K562 (cell line): ENCODE data around the gene RGS7BP. TPM values are rescaled to one million over a fixed set of nuclear protein-coding genes. Genes with fewer than 3 reads are reported as not detected.

ENCODE experiments used
- ATAC-seq: fragments of 200-7000 bp; cut with Tn5 transposase; 3 replicates; pipeline ENCODE4 v1.9.1; 2020; ENCODE audit warnings: moderate library complexity
- BruUV-seq: library from RNA; stranded (reverse); fragments of 400-500 nt; replicated peaks from 2 replicates; lab custom pipeline; 2021; lab: Mats Ljungman, UMichigan
- CTCF ChIA-PET: fragments of 300-600 bp; formaldehyde crosslinking; extraction: SDS; loops from one replicate; lab custom pipeline; 2021; ENCODE audit warnings: low intra/inter-chr PET ratio; lab: Yijun Ruan, JAX
- POLR2A ChIA-PET: fragments of 300-600, 350-650 bp; sonication (Branson Sonifier 250); formaldehyde crosslinking; extraction: SDS; loops from one replicate; lab custom pipeline; 2021; ENCODE audit warnings: antibody characterized with exemption, inconsistent platforms; lab: Yijun Ruan, JAX
- DNase-seq, 4 experiments: peaks; one replicate each; pipeline versions ENCODE4 v3.0.0 to v3.0.0-alpha.2; 2011 to 2018; ENCODE audit warnings: low spot score in 3 of 4, mixed read lengths in 3 of 4; ENCODE audit errors: extremely low read depth in 1 of 4
- FAIRE-seq: peaks from 2 replicates; lab custom pipeline; 2011; peaks lifted over from hg19 to GRCh38; lab: Jason Lieb, UNC
- H2AFZ ChIP-seq: 2 replicates; pipeline ENCODE4 v1.6.0; 2011; ENCODE audit warnings: low read depth, low read length, control low read depth, inconsistent platforms
- H3K27ac ChIP-seq: fragments of 200-600 bp; 3 replicates; pipeline ENCODE4 v1.8.0; 2011; ENCODE audit warnings: low read depth, mild to moderate bottlenecking, control low read depth, inconsistent platforms, low read length, moderate library complexity, mixed read lengths; ENCODE audit errors: extremely low read depth
- H3K27me3 ChIP-seq, 2 experiments: fragments of 300-600 bp in 1 of 2; 2 replicates in 1 of 2; 3 replicates in 1 of 2; pipeline versions ENCODE4 v1.6.0 to v1.8.0; 2011; ENCODE audit warnings: inconsistent platforms in 2 of 2, low read length in 2 of 2, mild to moderate bottlenecking in 1 of 2, mixed read lengths in 1 of 2, moderate library complexity in 1 of 2; ENCODE audit not compliant: control insufficient read depth in 2 of 2, insufficient read depth in 2 of 2
- H3K36me3 ChIP-seq: fragments of 300-600 bp; 3 replicates; pipeline ENCODE4 v1.8.0; 2011; ENCODE audit warnings: mild to moderate bottlenecking, low read length, inconsistent platforms; ENCODE audit not compliant: control insufficient read depth, insufficient read depth
- H3K4me1 ChIP-seq, 2 experiments: fragments of 200-600 bp in 1 of 2; replicated peaks in 1 of 2; 2 replicates in 1 of 2; 3 replicates in 1 of 2; pipeline versions ENCODE4 v1.5.1 to v1.8.0; 2011; ENCODE audit warnings: inconsistent platforms in 2 of 2, low read length in 2 of 2, mild to moderate bottlenecking in 1 of 2, mixed read lengths in 1 of 2, moderate library complexity in 1 of 2; ENCODE audit not compliant: control insufficient read depth in 2 of 2, insufficient read depth in 2 of 2
- H3K4me2 ChIP-seq: 2 replicates; pipeline ENCODE4 v1.6.1; 2011; ENCODE audit warnings: low read length, control low read depth, inconsistent platforms, mixed read lengths; ENCODE audit not compliant: insufficient read depth
- H3K4me3 ChIP-seq: fragments of 200-600 bp; sonication (generic), shearing (Covaris generic); 2 replicates; pipeline ENCODE4 v1.5.1; 2016; ENCODE audit warnings: control low read depth, inconsistent platforms
- H3K79me2 ChIP-seq: fragments of 200-600 bp; 3 replicates; pipeline ENCODE4 v1.8.0; 2011; ENCODE audit warnings: low read length, inconsistent platforms; ENCODE audit not compliant: control insufficient read depth, insufficient read depth
- H3K9ac ChIP-seq, 2 experiments: 2 replicates each; pipeline versions ENCODE4 v1.6.0 to v1.6.1; 2011; ENCODE audit warnings: low read depth in 2 of 2, low read length in 2 of 2, control low read depth in 1 of 2, inconsistent platforms in 1 of 2, mild to moderate bottlenecking in 1 of 2, mixed read lengths in 1 of 2; ENCODE audit not compliant: insufficient read depth in 1 of 2
- H3K9me1 ChIP-seq: one replicate; pipeline ENCODE4 v1.6.0; 2011; ENCODE audit warnings: inconsistent platforms, mild to moderate bottlenecking, low read length, moderate library complexity; ENCODE audit not compliant: control insufficient read depth, insufficient read depth
- H3K9me3 ChIP-seq: replicated peaks from 2 replicates; pipeline ENCODE4 v1.5.1; 2011; ENCODE audit warnings: low read depth, low read length, inconsistent platforms; ENCODE audit not compliant: control insufficient read depth, insufficient read depth
- H4K20me1 ChIP-seq: replicated peaks from 2 replicates; pipeline ENCODE4 v1.6.1; 2011; ENCODE audit warnings: low read length, inconsistent platforms, mixed read lengths; ENCODE audit not compliant: control insufficient read depth, insufficient read depth
- DIDO1 ChIP-seq: fragments of 450-650 bp; IDR thresholded peaks from 2 replicates; pipeline ENCODE4 v1.6.1; 2016; ENCODE audit warnings: low read depth, missing biosample characterization, missing genetic modification characterization
- ILF3 ChIP-seq: fragments of 450-650 bp; IDR thresholded peaks from 2 replicates; pipeline ENCODE4 v1.6.1; 2018; ENCODE audit warnings: antibody characterized with exemption, mild to moderate bottlenecking, moderate library complexity, borderline replicate concordance
- MBD2 ChIP-seq: sonication (generic); IDR thresholded peaks from 2 replicates; pipeline ENCODE4 v1.6.1; 2016; ENCODE audit warnings: low read depth, borderline replicate concordance
- RCOR1 ChIP-seq, 2 experiments: IDR thresholded peaks; 2 replicates each; pipeline ENCODE4 v1.6.1; 2012; ENCODE audit warnings: low read depth in 2 of 2, low read length in 2 of 2, borderline replicate concordance in 1 of 2, improper control_type of control experiment in 1 of 2
- SAFB2 ChIP-seq: fragments of 200-400 bp; formaldehyde crosslinking; IDR thresholded peaks from 2 replicates; pipeline ENCODE4 v1.6.1; 2018; ENCODE audit warnings: borderline replicate concordance, low read length, low read depth, moderate library complexity; ENCODE audit not compliant: severe bottlenecking
- SMARCC2 ChIP-seq: fragments of 450-650 bp; IDR thresholded peaks from 2 replicates; pipeline ENCODE4 v1.6.1; 2017; ENCODE audit warnings: antibody characterized with exemption, moderate library complexity, mild to moderate bottlenecking, low read depth
- SNIP1 ChIP-seq: fragments of 450-650 bp; IDR thresholded peaks from 2 replicates; pipeline ENCODE4 v1.7.1; 2017; ENCODE audit warnings: low read depth, mild to moderate bottlenecking
- TEAD1 ChIP-seq, 2 experiments: fragments of 450-650 bp in 1 of 2; sonication (generic) in 1 of 2; formaldehyde crosslinking; IDR thresholded peaks; 2 replicates each; pipeline versions ENCODE4 v1.4.0 to v1.8.0; 2020 to 2022; ENCODE audit warnings: mild to moderate bottlenecking in 2 of 2, missing genetic modification reagents in 1 of 2
- ZKSCAN8 ChIP-seq: fragments of 200-800 bp; sonication (Bioruptor generic); IDR thresholded peaks from 2 replicates; pipeline ENCODE4 v1.6.1; 2016; ENCODE audit warnings: missing genetic modification characterization, missing compliant biosample characterization
- ZNF174 ChIP-seq: fragments of 250-450 bp; sonication (Bioruptor Pico); IDR thresholded peaks from 2 replicates; pipeline ENCODE4 v1.4.0; 2020; ENCODE audit warnings: mild to moderate bottlenecking
- ZNF764 ChIP-seq: fragments of 250-450 bp; sonication (Bioruptor Pico); IDR thresholded peaks from 2 replicates; pipeline ENCODE4 v1.4.0; 2020; ENCODE audit warnings: low read depth, mild to moderate bottlenecking, moderate library complexity
- WGBS: fragments of 100-300 bp; shearing (Covaris generic); methylation state at CpG from one replicate; pipeline ENCODE4 v1.1.6; 2016; ENCODE audit warnings: low coverage, mixed read lengths; ENCODE audit not compliant: insufficient coverage; ENCODE audit errors: missing lambda C conversion rate; 5-methylcytosine and 5-hydroxymethylcytosine counted together
- in situ Hi-C: fragments of 300-500 bp; cut with MboI; formaldehyde crosslinking; loops from 4 replicates; pipeline ENCODE4 v1.15.0; 2018; ENCODE audit warnings: inconsistent platforms, mixed read lengths
- intact Hi-C: fragments of 100-400 bp; cut with micrococcal nuclease; formaldehyde crosslinking; loops from 2 replicates; pipeline ENCODE4 v1.14.2; 2022
- polyA plus RNA-seq, 8 experiments: library from polyadenylated mRNA; depleted of rRNA in 4 of 8; stranded (reverse) in 5 of 8; unstranded in 3 of 8; fragments of >200 nt; fragmentation: Nextera tagmentation in 2 of 8; fragmentation: Illumina TruSeq in 1 of 8; extraction: Ambion mirVana in 2 of 8; extraction: Trizol in 1 of 8; gene quantifications; 2 replicates each; pipeline versions ENCODE4 v1.2.1 to v1.2.3, GENCODE V29; 2011 to 2014; ENCODE audit warnings: inconsistent platforms in 1 of 8, missing spikeins in 1 of 8
- total RNA-seq, 7 experiments: library from RNA; depleted of rRNA in 6 of 7; stranded (reverse); fragments of >200 nt in 6 of 7; fragmentation: Illumina TruSeq in 2 of 7; extraction: Trizol in 2 of 7; gene quantifications; 2 replicates each; pipeline versions ENCODE4 v1.2.1 to v1.2.3, GENCODE V29; 2011 to 2021; ENCODE audit warnings: low replicate concordance in 1 of 7
- TF ChIP-seq, protein P1 (sequence below): IDR thresholded peaks from 2 replicates; pipeline ENCODE4 v1.6.1; 2011; ENCODE audit not compliant: insufficient read length; ENCODE audit errors: extremely low read depth
- TF ChIP-seq, protein P2 (sequence below): fragments of 450-650 bp; conservative IDR thresholded peaks from 2 replicates; pipeline ENCODE4 v1.6.1; 2016; ENCODE audit warnings: missing genetic modification characterization, low read depth, mild to moderate bottlenecking, missing compliant biosample characterization, moderate library complexity
- TF ChIP-seq, protein P3 (sequence below): fragments of 450-650 bp; IDR thresholded peaks from 2 replicates; pipeline ENCODE4 v1.6.1; 2016; ENCODE audit warnings: low read depth

RGS7BP gene
- total and polyA plus RNA-seq, 9 of the 15 experiments (the other 6 are each of a cell fraction or from before 2014, with no cell fraction given): not detected

DNA sequence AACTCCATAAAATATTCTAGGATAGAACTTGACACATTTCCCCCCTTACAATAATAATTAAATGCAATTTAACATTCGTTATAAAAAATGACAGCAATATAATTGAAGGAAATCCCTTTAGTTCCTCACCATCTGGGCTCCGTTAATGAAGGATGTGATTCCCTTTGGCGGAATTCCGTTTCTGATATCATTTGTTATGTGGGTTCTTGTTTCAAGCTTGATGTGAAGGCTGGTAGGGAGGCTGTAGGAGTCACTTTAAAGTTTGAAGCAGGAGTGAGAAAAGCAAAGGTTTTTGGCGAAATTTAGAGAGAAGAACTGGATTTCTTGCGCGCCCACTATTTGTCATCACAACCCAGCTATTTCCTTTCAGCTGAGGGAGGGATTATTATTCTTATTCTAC, 4.0 kb downstream of the RGS7BP start:
- WGBS: under 1% methylated on average over 7 of the region's 7 CpGs
- Histone ChIP-seq H3K9me3 (no peaks in the 10 kb centered on the region), H3K79me2 (no peaks in the 10 kb centered on the region), H2AFZ (no peak overlapping the region), H3K9me1 (no peaks in the 10 kb centered on the region), H4K20me1 (no peaks in the 10 kb centered on the region), H3K4me1 (peaks cover 0 to 8% of the 10 kb centered on the region in 2 experiments; a peak in 1 of 5 replicates), H3K27me3 (peaks cover 6 to 21% of the 10 kb centered on the region in 2 experiments; a peak in 3 of 5 replicates), H3K4me3 (no peak overlapping the region), H3K27ac (no peak overlapping the region), H3K4me2 (no peak overlapping the region), H3K36me3 (no peaks in the 10 kb centered on the region), H3K9ac (no peak overlapping the region)
- no TSS peak for BruUV-seq
- ChIA-PET CTCF (no interaction called here), POLR2A (no interaction called here)
- no peak for DNase-seq
- no peak for FAIRE-seq
- intact Hi-C loops: no loop called here
- ATAC-seq: no peak
- in situ Hi-C loops: no loop called here
- TF ChIP-seq, protein P1, sequence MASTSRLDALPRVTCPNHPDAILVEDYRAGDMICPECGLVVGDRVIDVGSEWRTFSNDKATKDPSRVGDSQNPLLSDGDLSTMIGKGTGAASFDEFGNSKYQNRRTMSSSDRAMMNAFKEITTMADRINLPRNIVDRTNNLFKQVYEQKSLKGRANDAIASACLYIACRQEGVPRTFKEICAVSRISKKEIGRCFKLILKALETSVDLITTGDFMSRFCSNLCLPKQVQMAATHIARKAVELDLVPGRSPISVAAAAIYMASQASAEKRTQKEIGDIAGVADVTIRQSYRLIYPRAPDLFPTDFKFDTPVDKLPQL: no peak
- no peak for TF ChIP-seq RCOR1 (IDR thresholded peaks at IDR 0.05; ENCODE audit: borderline replicate concordance in 1 of 2, low read depth in 2 of 2, low read length in 2 of 2)
- TF ChIP-seq ZNF764: no peak
- TF ChIP-seq, protein P2, sequence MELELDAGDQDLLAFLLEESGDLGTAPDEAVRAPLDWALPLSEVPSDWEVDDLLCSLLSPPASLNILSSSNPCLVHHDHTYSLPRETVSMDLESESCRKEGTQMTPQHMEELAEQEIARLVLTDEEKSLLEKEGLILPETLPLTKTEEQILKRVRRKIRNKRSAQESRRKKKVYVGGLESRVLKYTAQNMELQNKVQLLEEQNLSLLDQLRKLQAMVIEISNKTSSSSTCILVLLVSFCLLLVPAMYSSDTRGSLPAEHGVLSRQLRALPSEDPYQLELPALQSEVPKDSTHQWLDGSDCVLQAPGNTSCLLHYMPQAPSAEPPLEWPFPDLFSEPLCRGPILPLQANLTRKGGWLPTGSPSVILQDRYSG (tag): no peak
- TF ChIP-seq SAFB2: no peak
- TF ChIP-seq ZNF174 (CRISPR knock-in tag): no peak
- TF ChIP-seq SNIP1: no peak
- no peak for TF ChIP-seq MBD2
- TF ChIP-seq DIDO1: no peak
- TF ChIP-seq TEAD1 (CRISPR knock-in tag; IDR thresholded peaks at IDR 0.05): no peak
- TF ChIP-seq SMARCC2: no peak
- TF ChIP-seq ILF3: no peak
- TF ChIP-seq ZKSCAN8 (CRISPR knock-in tag): no peak
- TF ChIP-seq, protein P3, sequence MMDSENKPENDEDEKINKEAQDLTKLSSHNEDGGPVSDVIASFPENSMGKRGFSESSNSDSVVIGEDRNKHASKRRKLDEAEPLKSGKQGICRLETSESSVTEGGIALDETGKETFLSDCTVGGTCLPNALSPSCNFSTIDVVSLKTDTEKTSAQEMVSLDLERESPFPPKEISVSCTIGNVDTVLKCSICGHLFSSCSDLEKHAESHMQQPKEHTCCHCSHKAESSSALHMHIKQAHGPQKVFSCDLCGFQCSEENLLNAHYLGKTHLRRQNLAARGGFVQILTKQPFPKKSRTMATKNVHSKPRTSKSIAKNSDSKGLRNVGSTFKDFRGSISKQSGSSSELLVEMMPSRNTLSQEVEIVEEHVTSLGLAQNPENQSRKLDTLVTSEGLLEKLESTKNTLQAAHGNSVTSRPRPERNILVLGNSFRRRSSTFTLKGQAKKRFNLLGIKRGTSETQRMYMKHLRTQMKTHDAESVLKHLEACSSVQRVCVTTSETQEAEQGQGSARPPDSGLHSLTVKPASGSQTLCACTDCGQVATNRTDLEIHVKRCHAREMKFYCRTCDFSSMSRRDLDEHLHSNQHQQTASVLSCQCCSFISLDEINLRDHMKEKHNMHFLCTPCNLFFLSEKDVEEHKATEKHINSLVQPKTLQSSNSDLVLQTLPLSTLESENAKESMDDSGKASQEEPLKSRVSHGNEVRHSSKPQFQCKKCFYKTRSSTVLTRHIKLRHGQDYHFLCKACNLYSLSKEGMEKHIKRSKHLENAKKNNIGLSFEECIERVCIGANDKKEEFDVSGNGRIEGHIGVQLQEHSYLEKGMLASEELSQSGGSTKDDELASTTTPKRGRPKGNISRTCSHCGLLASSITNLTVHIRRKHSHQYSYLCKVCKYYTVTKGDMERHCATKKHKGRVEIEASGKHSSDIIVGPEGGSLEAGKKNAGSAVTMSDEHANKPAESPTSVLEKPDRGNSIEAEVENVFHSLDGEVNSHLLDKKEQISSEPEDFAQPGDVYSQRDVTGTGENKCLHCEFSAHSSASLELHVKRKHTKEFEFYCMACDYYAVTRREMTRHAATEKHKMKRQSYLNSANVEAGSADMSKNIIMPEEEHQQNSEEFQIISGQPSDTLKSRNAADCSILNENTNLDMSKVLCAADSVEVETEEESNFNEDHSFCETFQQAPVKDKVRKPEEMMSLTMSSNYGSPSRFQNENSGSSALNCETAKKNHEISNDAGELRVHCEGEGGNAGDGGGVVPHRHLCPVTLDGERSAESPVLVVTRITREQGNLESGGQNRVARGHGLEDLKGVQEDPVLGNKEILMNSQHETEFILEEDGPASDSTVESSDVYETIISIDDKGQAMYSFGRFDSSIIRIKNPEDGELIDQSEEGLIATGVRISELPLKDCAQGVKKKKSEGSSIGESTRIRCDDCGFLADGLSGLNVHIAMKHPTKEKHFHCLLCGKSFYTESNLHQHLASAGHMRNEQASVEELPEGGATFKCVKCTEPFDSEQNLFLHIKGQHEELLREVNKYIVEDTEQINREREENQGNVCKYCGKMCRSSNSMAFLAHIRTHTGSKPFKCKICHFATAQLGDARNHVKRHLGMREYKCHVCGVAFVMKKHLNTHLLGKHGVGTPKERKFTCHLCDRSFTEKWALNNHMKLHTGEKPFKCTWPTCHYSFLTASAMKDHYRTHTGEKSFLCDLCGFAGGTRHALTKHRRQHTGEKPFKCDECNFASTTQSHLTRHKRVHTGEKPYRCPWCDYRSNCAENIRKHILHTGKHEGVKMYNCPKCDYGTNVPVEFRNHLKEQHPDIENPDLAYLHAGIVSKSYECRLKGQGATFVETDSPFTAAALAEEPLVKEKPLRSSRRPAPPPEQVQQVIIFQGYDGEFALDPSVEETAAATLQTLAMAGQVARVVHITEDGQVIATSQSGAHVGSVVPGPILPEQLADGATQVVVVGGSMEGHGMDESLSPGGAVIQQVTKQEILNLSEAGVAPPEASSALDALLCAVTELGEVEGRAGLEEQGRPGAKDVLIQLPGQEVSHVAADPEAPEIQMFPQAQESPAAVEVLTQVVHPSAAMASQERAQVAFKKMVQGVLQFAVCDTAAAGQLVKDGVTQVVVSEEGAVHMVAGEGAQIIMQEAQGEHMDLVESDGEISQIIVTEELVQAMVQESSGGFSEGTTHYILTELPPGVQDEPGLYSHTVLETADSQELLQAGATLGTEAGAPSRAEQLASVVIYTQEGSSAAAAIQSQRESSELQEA: no peak
